ENCODE measurements around the gene ALK. TPM values are rescaled to one million over a fixed set of nuclear protein-coding genes. Genes with fewer than 3 reads are reported as not detected.
"Not testable (repeated sequence)": the region's sequence is repeated elsewhere in the genome, so short reads cannot be mapped to it uniquely, and the experiment has no call there.

Gene ALK
- total RNA-seq, 1 donor from 2014 or later: not detected

DNA sequence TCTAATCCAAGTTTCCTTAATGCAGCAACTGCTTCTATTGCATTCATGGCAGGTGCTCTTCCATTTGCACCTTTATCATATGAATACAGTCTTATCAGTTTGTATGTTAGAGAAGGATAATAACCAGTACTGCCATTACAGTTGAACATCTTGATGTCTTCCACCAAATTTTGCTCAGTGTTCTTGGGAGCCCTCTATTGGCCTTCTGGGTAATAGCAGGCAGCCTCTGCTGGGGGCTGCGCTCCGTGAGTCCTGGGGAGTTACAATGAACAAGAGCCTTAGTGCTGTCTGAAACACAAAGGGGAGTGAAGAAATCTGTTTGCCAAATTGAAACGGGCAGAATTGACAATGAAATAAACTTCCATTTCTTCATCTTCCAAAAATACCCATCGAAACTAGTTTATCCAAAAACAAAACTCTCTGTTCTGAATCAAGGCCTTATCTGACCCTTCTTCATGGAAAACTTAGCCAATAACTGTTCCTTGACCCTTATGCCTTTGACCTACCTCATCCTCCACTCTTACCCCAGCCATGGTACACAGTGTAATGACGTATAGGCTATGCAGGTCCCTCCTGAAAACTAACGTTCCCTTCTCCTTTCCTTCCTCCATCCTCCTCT lies 79.9 kb downstream of the ALK start:
- DNase-seq (ENCODE audit: low read depth): peak; percentile 24

DNA sequence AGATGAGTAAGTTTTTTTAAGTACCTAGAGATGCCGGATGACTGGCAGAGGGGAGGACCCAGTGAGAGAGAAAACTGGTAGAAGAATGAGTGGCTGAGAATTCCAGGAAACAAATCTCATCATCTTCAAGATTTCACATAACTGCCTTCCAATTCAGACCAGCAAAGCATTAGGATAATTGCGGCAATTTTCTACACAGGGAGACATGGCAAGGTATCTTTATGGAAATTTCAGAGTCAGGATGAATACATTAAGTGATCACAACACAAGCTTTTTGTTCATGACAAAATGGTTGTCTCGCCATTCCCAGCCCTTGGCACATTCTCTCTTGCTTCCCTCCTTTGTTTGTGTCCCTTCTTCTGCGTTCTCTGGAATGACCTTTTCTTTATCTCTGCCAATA lies 82.1 kb downstream of the ALK start:
- no peak for DNase-seq (ENCODE audit: low read depth)

DNA sequence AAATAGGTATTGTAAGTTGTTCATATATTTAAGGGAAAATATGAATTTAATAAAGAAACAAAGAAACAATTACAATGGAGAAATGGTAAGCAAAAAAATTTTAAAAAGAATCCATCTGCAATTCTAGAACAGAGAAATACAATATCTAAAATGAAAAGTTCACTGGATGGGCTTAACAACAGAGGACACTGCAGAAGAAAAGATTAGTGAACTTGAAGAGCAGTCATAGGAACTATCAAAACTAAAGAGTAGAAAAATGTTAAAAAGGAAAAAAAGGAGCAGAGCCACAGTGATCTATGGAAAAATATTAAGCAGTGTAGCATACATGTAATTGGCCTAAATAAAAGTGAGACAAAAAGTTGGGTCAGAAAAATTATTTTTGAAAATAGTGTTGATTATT lies 83.5 kb downstream of the ALK start:
- DNase-seq (ENCODE audit: low read depth): no peak

DNA sequence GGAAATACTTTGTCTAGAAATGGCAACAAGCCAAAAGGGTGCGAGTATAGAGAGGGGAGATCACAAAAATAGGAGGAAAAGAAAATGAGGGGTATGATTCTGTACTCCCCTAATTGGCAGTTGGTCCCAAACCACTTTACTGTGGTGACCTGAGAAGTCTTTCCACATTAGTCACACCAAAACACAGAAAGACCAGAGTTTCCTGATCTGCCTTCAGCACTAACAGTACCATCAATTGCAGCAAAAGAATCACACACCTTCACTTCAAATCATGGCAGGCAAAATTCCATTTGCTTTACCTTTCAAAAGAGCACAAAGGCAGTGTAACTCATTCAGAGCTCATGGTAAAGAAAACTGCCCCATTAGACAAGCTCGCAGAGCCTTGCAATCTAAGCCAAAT lies 86.8 kb downstream of the ALK start:
- peak; percentile 61 for DNase-seq (ENCODE audit: low read depth)

DNA sequence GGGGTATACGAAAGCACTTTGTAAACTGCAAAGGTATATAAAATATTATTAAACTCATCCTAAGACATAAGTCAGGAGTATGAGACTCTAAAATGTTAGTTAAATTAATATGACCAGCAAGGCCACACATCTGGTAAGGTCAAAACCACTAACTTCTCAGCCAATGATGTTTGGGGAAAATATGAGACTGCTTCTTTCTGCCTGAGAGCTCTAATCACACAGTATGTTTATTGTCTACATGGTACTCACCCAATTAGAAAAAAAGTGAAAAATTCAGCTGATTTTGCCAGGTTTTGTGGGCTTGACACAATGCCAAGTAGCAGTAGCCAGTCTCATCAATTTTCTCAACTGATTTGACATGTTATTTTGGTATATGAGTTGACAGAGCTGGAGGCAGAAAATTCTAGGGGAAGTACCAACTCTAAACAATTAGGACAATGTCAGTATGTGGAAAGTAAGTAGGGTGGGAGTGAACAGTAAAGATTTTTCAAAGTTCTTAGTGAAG lies 87.3 kb downstream of the ALK start:
- peak; percentile 2 for DNase-seq (ENCODE audit: low read depth)

- no peak for DNase-seq (ENCODE audit: low read depth)
Observed at GRCh38 chr2:29831560-29831959, 89.8 kb downstream of the ALK start.

GRCh38 chr2:29829841-29830240 lies 91.5 kb downstream of the ALK start:
- no peak for DNase-seq (ENCODE audit: low read depth)

- DNase-seq (ENCODE audit: low read depth): not testable (repeated sequence)
Observed at GRCh38 chr2:29824145-29824544, 97.2 kb downstream of the ALK start.

- no peak for DNase-seq (ENCODE audit: low read depth)
Observed at GRCh38 chr2:29821591-29821990, 99.8 kb downstream of the ALK start.

- no peak for DNase-seq (ENCODE audit: low read depth)
Observed at GRCh38 chr2:29819570-29819969, 101.8 kb downstream of the ALK start.

GRCh38 chr2:29817801-29818680 lies 103.3 kb downstream of the ALK start:
- no peak for DNase-seq (ENCODE audit: low read depth)

GRCh38 chr2:29817299-29817698 lies 104.1 kb downstream of the ALK start:
- DNase-seq (ENCODE audit: low read depth): no peak

DNA sequence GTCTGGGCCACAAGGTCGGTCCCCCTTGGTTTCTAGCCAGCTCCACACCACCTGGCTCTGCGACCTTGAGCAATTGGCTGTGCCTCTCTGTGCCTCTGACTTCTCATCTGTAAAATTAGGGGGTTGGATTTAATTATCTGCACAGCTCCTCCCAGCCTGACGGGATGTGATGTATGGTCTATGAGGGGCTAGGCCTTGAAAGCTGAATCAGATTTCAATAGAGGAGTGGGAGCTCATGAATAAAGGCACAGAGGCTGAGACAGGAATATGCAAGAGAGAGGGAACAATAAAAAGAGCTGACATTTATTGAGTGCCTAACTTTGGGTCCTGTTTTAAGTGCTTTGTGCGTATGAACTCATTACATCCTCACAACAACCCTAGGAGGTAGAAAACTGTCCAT lies 104.7 kb downstream of the ALK start:
- DNase-seq (ENCODE audit: low read depth): no peak

GRCh38 chr2:29811378-29811777 lies 110.0 kb downstream of the ALK start:
- peak; percentile 75 for DNase-seq (ENCODE audit: low read depth)

GRCh38 chr2:29810956-29811355 lies 110.4 kb downstream of the ALK start:
- DNase-seq (ENCODE audit: low read depth): no peak

DNA sequence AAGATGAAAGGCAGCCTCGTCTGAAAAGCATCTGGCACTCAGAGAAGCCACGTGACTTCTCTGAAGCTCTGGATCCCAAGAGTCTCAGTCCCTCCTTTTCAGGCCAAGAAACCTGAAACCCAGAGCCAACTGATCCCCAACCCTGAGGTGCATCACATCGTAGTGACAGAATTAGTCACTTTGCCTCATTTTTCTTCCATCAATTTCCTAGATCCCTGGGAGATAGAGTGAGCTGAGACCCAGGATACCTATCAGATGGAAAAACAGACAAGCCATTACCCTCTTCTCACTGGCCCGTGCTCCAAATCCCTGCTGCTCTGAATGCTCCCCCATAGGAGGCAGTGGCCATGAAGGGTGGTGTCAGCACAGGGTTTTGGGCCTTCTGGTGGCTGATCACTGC lies 113.1 kb downstream of the ALK start:
- DNase-seq (ENCODE audit: low read depth): no peak

GRCh38 chr2:29807082-29807481 lies 114.3 kb downstream of the ALK start:
- DNase-seq (ENCODE audit: low read depth): no peak

GRCh38 chr2:29806461-29806860 lies 114.9 kb downstream of the ALK start:
- DNase-seq (ENCODE audit: low read depth): no peak

GRCh38 chr2:29804671-29805070 lies 116.7 kb downstream of the ALK start:
- DNase-seq (ENCODE audit: low read depth): no peak

GRCh38 chr2:29803537-29803936 lies 117.8 kb downstream of the ALK start:
- DNase-seq (ENCODE audit: low read depth): no peak

GRCh38 chr2:29802986-29803385 lies 118.4 kb downstream of the ALK start:
- DNase-seq (ENCODE audit: low read depth): peak; percentile 86

DNA sequence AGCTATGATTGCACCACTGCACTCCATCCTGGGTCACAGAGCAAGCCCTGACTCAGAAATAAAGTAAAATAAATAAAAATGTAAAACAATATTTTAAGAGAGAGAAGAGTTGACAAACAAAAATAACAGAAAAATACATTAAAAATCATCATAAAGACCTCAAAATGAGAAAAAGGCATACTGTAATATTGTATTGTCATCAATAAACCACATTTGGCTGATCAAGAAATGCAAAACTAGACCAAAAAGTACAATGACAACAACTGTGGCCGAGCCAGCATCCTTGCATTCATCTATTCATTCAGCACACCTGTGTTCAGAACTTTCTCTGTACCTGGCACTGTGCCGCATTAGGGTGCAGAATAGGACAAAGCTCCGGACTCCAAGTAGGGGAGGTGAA lies 121.8 kb downstream of the ALK start:
- DNase-seq (ENCODE audit: low read depth): no peak

DNA sequence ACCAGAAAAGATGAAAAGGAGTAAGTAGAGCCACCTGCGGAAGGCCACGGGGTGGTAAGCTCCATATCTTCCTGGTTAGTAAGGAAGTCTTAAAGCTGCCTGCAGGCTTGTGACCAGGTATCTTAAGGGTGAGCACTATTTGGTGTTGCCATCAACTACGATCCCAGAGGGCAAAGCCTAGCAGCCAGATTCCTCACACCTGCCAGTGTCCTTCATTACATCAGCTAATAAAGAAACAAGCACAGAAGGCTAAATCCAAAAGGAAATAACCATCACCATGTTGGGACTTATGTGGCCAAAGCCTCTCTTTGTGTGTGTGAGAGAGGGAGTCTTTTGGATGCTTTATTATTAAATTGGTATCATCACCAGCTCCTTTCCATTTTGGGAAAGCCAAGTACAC lies 123.5 kb downstream of the ALK start:
- no peak for DNase-seq (ENCODE audit: low read depth)

Data from renal cortical epithelial cell (primary cell).